ENCODE measurements around the gene ZNF579.
"Not testable (repeated sequence)": the region's sequence is repeated elsewhere in the genome, so short reads cannot be mapped to it uniquely, and the experiment has no call there.

ZNF579 gene

DNA sequence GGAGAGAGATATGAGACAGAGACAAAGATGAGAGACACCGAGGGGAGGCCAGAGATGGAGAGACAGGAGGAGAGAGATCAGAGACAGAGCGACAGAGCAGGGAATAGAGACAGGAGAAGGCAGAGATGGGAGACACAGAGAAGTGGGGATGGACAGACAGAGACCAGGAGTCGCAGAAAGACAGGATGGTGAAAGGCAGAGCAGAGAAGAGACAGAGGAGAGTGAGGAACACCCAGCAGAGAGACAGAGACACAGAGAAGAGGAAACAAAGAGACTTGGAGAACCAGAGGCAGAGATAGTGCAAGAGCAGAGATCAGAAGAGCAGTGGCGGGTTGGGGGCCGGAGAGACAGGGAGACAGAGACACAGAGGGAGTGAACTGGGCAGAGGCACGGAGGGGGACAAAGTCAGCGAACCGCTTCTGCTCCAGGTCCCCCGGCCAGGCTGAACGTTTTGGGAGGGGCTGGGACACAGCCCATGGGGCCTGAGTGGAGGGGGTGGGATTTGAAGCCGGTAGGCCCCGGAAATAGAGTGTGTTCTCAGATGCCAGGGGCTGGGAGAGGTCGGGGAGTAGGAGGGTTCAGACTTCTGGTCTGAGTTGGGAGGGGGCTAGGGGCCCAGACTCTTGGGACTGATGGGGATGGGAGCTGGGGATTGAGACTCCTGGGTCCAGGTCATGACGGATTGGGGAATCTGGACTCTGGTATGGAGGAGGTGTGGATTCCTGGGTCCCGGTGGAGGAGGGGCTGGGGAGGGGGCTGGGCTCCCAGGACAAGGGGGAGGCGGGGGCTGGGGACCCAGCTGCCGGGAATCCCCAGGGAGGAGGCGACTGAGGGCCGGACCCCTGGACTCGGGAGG lies 654 bp downstream of the ZNF579 start:
- Histone ChIP-seq H3K9me3 (ENCODE audit: control insufficient read depth, insufficient read depth, low read length) (no peaks in the 10 kb centered on the region), H3K36me3 (ENCODE audit: insufficient read depth, low read length) (0 out of 2 replicates have a peak, but pooled peaks cover 7% of the 10 kb centered on the region), H3K9ac (ENCODE audit: low read depth, low read length) (peak overlapping the region; percentile 71), H3K4me1 (ENCODE audit: insufficient read depth, low read length) (no peaks in the 10 kb centered on the region)

DNA sequence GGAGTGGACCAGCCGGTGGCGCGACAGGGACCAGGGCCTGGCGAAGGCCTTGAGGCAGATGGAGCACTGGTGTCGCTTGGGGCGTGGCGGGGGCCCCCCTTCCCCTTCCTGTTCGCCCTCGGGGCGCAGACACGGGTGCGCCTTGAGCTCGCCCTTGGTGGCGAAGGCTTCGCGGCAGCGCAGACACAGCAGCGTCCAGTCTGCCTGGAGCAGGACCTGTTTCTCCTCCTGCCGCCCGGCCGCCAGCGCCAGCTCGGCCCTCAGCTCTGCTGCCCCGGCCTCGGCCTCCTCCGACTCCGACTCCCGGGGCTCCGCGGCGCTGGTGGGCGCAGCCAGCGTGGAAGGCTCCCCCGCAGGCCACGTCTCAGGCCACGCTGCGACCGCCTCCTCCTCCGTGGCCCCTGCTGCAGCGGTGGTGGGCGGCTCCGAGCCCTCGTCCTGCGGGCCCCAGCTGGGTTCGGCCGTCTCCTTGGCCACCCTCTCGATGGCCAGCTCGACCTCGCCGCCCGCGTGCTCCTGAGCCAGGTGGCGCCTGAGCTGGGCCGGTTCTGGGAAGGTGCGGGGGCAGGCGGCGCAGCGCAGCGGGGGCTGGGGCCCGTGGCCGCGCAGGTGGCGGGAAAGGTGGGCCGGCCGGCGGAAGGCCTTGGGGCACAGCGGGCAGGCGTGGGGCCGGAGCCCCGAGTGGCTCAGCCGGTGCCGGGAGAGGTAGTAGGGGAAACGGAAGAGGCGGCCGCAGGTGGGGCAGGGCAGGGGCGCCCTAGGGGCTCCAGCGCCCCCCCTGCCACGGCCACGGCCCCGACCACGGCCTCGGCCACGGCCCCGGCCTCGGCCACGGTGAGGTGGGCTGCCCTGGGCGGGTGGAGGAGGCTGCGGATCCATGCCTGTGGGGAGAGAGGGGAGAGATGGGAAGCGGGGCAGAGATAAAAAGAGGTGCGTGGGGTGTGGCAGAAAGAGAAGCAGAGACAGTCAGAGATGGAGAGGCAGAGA lies 1.6 kb downstream of the ZNF579 start:
- Histone ChIP-seq H3K9ac (ENCODE audit: low read depth, low read length) (peak overlapping the region; percentile 71; the same call in 1 of the 2 replicates), H3K36me3 (ENCODE audit: insufficient read depth, low read length) (0 out of 2 replicates have a peak, but pooled peaks cover 7% of the 10 kb centered on the region), H3K4me1 (ENCODE audit: insufficient read depth, low read length) (no peaks in the 10 kb centered on the region), H3K9me3 (ENCODE audit: control insufficient read depth, insufficient read depth, low read length) (no peaks in the 10 kb centered on the region)

DNA sequence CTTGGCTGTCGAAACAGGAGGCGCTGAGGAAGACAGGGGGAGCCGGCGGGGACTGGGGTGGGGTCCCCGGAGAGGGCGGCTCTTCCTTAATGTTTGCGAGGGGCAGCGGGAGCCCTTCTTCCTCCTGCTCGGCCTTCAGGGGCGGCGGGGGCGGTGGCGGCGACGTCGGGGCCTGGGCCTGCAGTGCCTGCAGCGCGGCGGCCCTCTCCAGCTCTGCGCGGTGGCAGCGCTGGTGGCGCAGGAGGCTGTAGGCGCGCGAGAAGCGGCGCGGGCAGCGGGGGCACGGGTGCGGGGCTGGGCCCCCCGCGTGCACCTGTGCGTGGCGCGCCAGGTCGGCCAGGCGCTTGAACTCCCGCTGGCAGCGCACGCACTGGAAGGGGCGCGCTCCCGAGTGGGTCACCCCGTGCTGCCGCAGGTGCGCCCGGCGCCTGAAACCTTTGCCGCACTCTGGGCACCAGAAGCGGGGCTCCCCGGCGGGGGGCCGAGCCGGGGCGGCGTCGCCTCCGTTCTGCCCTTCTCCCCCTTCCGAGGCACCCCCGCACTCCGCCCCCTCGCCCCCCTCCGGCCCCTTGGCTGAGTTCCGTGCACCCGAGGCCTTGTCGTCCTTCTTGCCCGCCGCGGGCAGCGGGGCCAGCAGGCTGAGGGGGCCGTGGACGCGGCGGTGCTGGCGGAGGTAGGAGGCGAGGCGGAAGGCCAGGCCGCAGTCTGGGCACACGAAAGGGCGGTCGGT lies 2.5 kb downstream of the ZNF579 start:
- no peaks in the 10 kb centered on the region for H3K9me3 ChIP-seq (ENCODE audit: control insufficient read depth, insufficient read depth, low read length)
- H3K9ac ChIP-seq (ENCODE audit: low read depth, low read length): no peak overlapping the region
- H3K4me1 ChIP-seq (ENCODE audit: insufficient read depth, low read length): no peaks in the 10 kb centered on the region
- H3K36me3 ChIP-seq (ENCODE audit: insufficient read depth, low read length): 0 out of 2 replicates have a peak, but pooled peaks cover 7% of the 10 kb centered on the region

DNA sequence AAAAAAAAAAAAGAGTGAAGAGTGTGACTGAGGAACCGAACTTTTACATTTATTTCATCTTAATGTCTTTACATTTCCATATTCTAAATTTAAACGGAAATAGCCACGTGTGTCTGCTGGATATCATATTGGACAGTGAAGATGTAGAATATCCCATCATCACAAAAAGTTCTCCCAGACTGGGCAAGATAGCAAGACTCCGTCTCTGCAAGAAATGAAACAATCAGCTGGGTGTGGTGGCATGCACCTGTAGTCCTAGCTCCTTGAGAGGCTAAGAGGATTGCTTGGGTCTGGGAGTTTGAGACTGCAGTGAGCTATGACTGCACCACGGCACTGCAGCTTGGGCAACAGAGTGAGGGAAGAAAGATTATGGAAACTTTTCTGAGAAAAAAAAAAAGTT lies 3.9 kb downstream of the ZNF579 start:
- Histone ChIP-seq H3K9me3 (ENCODE audit: control insufficient read depth, insufficient read depth, low read length) (no peaks in the 10 kb centered on the region), H3K9ac (ENCODE audit: low read depth, low read length) (no peak overlapping the region), H3K4me1 (ENCODE audit: insufficient read depth, low read length) (no peaks in the 10 kb centered on the region), H3K36me3 (ENCODE audit: insufficient read depth, low read length) (0 out of 2 replicates have a peak, but pooled peaks cover 7% of the 10 kb centered on the region)

DNA sequence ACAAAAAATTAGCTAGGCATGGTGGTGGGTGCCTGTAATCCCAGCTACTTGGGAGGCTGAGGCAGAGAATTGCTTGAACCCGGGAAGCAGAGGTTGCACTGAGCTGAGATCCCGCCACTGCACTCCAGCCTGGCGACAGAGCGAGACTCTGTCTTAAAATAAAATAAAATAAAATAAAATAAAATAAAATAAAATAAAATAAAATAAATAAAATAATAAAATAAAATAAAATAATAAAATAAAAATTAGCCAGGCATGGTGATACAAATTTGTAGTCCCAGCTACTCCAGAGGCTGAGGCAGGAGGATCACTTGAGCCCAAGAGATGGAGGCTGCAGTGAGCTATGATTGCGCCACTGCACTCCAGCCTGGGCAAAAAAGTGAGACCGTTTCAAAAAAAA lies 6.7 kb downstream of the ZNF579 start:
- H3K4me1 ChIP-seq (ENCODE audit: insufficient read depth, low read length); H3K9ac ChIP-seq (ENCODE audit: low read depth, low read length); H3K9me3 ChIP-seq (ENCODE audit: control insufficient read depth, insufficient read depth, low read length); H3K36me3 ChIP-seq (ENCODE audit: insufficient read depth, low read length): not testable (repeated sequence)

DNA sequence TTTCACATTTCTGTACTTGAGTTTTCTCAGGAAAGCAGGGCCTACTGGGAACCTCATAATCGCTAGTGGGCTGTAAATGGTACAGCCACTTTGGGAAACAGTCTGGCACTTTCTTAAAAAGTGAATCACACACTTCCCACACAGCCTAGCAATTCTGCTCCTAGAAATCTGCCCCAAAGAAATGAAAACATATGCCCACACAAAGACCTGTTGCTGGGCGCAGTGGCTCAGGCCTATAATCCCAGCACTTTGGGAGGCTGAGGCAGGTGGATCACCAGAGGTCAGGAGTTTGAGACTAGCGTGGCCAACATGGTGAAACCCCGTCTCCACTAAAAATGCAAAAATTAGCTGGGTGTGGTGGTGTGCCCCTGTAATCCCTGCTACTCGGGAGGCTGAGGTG lies 11.2 kb downstream of the ZNF579 start:
- H3K4me1 ChIP-seq (ENCODE audit: insufficient read depth, low read length); H3K36me3 ChIP-seq (ENCODE audit: insufficient read depth, low read length); H3K9me3 ChIP-seq (ENCODE audit: control insufficient read depth, insufficient read depth, low read length); H3K9ac ChIP-seq (ENCODE audit: low read depth, low read length): not testable (repeated sequence)

DNA sequence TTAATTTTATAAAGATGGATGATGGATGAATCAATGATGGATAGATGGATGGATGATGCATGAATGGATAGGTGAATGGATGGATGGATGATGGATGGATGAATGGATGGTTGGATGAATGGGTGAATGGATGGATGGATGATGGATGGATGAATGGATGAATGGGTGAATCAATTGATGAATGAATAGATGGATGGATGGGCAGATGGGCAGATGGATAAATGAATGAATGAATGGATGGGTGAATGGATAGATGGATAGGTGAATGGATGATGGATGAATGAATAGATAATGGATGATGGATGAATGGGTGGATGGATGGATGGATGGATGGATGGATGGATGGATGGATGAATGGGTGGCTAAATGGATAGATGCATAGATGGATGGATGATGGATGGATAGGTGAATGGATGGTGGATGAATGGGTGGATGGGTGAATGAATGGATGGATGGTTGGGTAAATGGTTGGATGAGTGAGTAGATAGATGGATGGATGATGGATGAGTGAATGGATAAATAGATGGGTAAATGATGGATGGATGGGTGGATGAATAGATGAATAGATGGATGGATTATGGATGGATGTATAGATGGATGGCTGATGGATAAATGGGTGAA lies 12.8 kb downstream of the ZNF579 start:
- Histone ChIP-seq H3K9me3 (ENCODE audit: control insufficient read depth, insufficient read depth, low read length) (no peaks in the 10 kb centered on the region), H3K4me1 (ENCODE audit: insufficient read depth, low read length) (no peaks in the 10 kb centered on the region), H3K9ac (ENCODE audit: low read depth, low read length) (no peak overlapping the region), H3K36me3 (ENCODE audit: insufficient read depth, low read length) (no peaks in the 10 kb centered on the region)

DNA sequence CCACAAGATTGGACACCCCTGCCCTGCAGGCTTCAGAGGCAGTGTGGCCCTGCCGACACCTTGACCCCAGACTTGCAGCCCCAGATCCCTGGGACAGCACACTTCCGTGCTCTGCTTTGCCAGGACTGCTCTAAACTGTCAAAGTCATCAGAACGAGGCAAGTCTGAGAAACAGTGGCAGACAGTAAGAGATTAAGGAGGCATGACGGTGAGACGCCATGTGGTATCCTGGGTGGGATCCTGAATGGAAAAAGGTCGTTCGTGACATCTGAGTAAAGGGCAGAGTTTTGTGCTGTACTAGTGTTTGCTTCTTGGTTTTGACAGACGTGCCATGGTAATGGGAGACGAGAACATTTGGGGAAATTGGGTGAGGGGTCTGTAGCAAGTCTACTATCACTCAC lies 13.8 kb downstream of the ZNF579 start:
- H3K4me1 ChIP-seq (ENCODE audit: insufficient read depth, low read length): no peaks in the 10 kb centered on the region
- H3K36me3 ChIP-seq (ENCODE audit: insufficient read depth, low read length): no peaks in the 10 kb centered on the region
- H3K9me3 ChIP-seq (ENCODE audit: control insufficient read depth, insufficient read depth, low read length): no peaks in the 10 kb centered on the region
- H3K9ac ChIP-seq (ENCODE audit: low read depth, low read length): no peak overlapping the region

DNA sequence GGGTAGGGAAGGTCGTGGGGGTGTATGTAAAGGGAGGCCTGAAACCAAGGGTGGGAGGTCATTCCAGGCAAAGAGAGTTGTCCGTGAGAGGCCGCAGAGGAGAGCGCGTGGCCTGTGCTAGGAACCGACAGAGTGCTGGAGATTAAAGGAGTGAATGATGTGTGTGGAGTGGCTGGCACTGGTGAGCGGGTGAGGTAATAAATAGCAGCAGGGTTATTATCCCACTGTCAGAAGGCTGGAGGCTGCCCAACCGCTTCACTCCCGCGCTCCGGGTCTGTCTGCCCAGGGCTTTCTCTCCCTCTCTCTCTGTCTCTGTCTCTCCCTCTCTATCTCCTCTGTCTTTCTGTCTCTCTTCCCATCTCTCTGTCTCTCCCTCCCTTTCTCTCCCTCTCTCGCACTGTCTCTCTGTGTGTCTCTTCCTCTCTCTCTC lies 17.4 kb downstream of the ZNF579 start:
- no peaks in the 10 kb centered on the region for H3K4me1 ChIP-seq (ENCODE audit: insufficient read depth, low read length)
- no peaks in the 10 kb centered on the region for H3K36me3 ChIP-seq (ENCODE audit: insufficient read depth, low read length)
- H3K9ac ChIP-seq (ENCODE audit: low read depth, low read length): no peak overlapping the region
- no peaks in the 10 kb centered on the region for H3K9me3 ChIP-seq (ENCODE audit: control insufficient read depth, insufficient read depth, low read length)

DNA sequence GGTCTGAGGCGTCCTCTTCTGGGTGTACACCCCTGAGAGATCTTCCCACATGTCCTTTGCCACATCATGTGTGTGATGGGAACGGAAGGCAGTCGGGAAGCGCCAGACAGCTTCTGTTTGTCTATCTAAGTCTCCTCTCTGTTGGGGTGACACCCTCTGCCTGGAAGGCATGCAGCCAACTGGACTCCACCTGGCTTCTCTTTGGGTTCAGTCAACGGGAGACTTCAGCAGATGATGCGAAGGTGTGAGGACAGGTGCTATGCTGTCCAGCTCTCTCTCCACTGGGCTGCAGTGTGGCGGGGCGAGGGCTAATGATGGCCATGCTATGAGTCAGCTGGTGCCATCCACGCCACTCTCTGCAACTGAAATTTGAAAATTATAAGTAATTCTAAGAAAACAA lies 21.0 kb downstream of the ZNF579 start:
- no peaks in the 10 kb centered on the region for H3K36me3 ChIP-seq (ENCODE audit: insufficient read depth, low read length)
- H3K9me3 ChIP-seq (ENCODE audit: control insufficient read depth, insufficient read depth, low read length): no peaks in the 10 kb centered on the region
- H3K4me1 ChIP-seq (ENCODE audit: insufficient read depth, low read length): 0 out of 2 replicates have a peak, but pooled peaks cover 2% of the 10 kb centered on the region
- H3K9ac ChIP-seq (ENCODE audit: low read depth, low read length): no peak overlapping the region

DNA sequence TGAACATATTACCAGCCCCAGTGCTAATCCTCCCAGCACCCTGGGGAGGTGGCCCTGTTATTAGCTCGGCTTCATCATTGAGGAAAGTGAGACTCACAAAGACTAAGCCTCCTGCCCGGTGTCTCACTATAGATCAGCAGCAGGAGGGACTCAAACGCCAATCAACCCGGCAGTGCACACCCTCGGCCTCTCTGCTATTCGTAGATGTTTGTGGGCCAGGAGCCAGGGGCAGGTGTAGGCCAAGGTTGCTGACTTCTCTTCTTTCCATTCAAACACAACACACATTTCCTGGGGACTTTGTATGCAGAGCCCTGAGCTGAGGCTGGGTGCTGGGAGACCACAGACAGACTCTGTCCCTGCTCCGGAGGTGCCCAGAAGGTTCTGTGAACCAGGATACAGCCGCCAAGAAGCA lies 25.9 kb downstream of the ZNF579 start:
- no peak overlapping the region for H3K9ac ChIP-seq (ENCODE audit: low read depth, low read length)
- H3K9me3 ChIP-seq (ENCODE audit: control insufficient read depth, insufficient read depth, low read length): no peaks in the 10 kb centered on the region
- no peaks in the 10 kb centered on the region for H3K36me3 ChIP-seq (ENCODE audit: insufficient read depth, low read length)
- peaks cover 20% of the 10 kb centered on the region for H3K4me1 ChIP-seq (ENCODE audit: insufficient read depth, low read length)

DNA sequence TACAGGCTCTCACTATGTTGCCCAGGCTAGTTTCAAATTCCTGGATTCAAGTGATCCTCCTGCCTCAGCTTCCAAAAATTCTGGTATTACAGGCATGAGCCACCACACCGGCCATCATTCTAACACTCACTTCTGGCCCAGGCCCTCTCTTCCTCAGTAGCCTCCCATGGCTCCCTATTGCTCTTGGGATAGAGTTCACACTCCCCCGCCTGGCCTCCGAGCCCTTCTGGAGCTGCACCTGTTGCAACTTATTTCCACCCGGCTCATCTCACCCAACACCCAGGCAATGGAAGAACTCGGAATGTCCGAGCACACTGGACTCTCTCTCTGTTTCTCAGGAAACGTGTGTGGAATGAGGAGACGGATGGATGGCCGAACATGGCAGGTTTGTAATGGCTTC lies 26.3 kb downstream of the ZNF579 start:
- no peaks in the 10 kb centered on the region for H3K9me3 ChIP-seq (ENCODE audit: control insufficient read depth, insufficient read depth, low read length)
- no peaks in the 10 kb centered on the region for H3K36me3 ChIP-seq (ENCODE audit: insufficient read depth, low read length)
- no peak overlapping the region for H3K9ac ChIP-seq (ENCODE audit: low read depth, low read length)
- peaks cover 20% of the 10 kb centered on the region for H3K4me1 ChIP-seq (ENCODE audit: insufficient read depth, low read length)

DNA sequence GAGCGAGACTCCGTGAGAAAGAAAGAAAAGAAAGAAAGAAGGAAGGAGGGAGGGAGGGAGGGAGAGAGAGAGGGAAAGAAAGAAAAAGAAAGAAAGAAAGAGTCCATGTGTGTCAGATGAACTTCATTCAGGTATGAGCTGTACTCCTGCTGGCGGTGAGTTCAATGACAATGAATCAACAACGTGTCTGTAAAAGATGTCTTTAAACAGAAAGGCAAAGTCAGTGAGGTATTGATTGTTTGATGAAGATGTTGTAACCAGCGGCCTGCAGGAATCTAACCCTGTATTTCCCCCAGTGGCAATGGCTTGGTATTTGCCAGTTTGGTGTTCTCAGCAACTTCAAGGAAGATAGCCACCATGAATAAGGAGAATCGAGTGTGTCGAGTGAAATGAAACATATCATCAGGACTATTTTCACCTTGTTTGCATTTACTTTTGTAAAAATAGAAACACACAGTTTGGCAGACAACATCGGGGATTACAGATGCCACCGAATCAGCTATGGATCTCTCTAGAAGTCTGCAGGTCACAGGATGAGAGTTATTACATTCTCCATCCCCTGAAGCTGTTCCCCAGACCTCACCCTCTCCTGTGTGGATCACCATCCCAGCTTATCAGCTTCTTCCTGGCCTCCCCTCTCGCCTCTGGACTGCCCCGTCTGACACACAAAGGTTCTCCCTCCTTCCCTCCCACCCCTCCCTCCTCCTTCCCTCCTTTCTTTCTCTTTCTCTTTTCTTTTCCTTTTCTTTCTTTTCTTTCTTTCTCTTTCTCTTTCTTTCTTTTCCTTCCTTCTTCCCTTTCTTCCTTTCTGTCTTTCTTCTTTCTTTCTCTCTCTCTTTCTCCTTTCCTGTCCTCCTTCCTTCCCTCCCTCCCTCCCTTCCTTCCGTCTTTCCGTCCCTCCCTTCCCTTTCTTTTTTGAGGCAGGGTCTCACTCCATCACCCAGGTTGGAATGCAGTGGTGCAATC lies 27.1 kb downstream of the ZNF579 start:
- H3K9ac ChIP-seq (ENCODE audit: low read depth, low read length): peak overlapping the region; percentile 22; the same call in 1 of the 2 replicates
- H3K9me3 ChIP-seq (ENCODE audit: control insufficient read depth, insufficient read depth, low read length): no peaks in the 10 kb centered on the region
- H3K36me3 ChIP-seq (ENCODE audit: insufficient read depth, low read length): no peaks in the 10 kb centered on the region
- peaks cover 20% of the 10 kb centered on the region for H3K4me1 ChIP-seq (ENCODE audit: insufficient read depth, low read length)
